Skin of body (tissue), 2 donors: ENCODE data around the gene INSYN2A. TPM values are rescaled to one million over a fixed set of nuclear protein-coding genes. Genes with fewer than 3 reads are reported as not detected.

ENCODE experiments used
- DNase-seq: peaks from one replicate; lab custom pipeline; 2025; lab: John Stamatoyannopoulos, UW
- total RNA-seq: library from RNA; depleted of rRNA; stranded (reverse); fragments of >200 nt; gene quantifications from one replicate; pipeline ENCODE4 v1.2.3, GENCODE V29; 2014

The INSYN2A gene
- total RNA-seq, 1 donor from 2014 or later, result 0.30 TPM

- DNase-seq, result no peak
These were observed 665 bp downstream of the INSYN2A start for GRCh38 chr10:127195571-127196281.

- DNase-seq, result no peak
These were observed 1.3 kb downstream of the INSYN2A start for GRCh38 chr10:127195041-127195506.

GRCh38 chr10:127194599-127194998 is 1.8 kb downstream of the INSYN2A start:
- DNase-seq, result no peak

- DNase-seq, result no peak
These were observed 2.3 kb downstream of the INSYN2A start for GRCh38 chr10:127194111-127194510.

GRCh38 chr10:127193125-127193524 is 3.3 kb downstream of the INSYN2A start:
- no peak for DNase-seq

GRCh38 chr10:127190427-127190826 is 6.0 kb downstream of the INSYN2A start:
- no peak for DNase-seq

- DNase-seq, result no peak
These were observed 7.2 kb downstream of the INSYN2A start for GRCh38 chr10:127189226-127189625.

- DNase-seq, result no peak
These were observed 9.6 kb downstream of the INSYN2A start for GRCh38 chr10:127186813-127187212.

- DNase-seq, result no peak
These were observed 11.8 kb downstream of the INSYN2A start for GRCh38 chr10:127184582-127184981.

- DNase-seq, result no peak
These were observed 14.2 kb downstream of the INSYN2A start for GRCh38 chr10:127182161-127182560.

GRCh38 chr10:127179612-127180250 is 16.7 kb downstream of the INSYN2A start:
- DNase-seq, result no peak

GRCh38 chr10:127176649-127177048 is 19.7 kb downstream of the INSYN2A start:
- no peak for DNase-seq

GRCh38 chr10:127175357-127176110 is 20.9 kb downstream of the INSYN2A start:
- no peak for DNase-seq

- DNase-seq, result no peak
These were observed 21.5 kb downstream of the INSYN2A start for GRCh38 chr10:127174866-127175265.

GRCh38 chr10:127168261-127168660 is 28.1 kb downstream of the INSYN2A start:
- DNase-seq, result no peak

- DNase-seq, result no peak
These were observed 33.5 kb downstream of the INSYN2A start for GRCh38 chr10:127162841-127163240.

- no peak for DNase-seq
These were observed 34.9 kb downstream of the INSYN2A start for GRCh38 chr10:127161482-127161881.

GRCh38 chr10:127159648-127160245 is 36.6 kb downstream of the INSYN2A start:
- no peak for DNase-seq

- no peak for DNase-seq
These were observed 37.7 kb downstream of the INSYN2A start for GRCh38 chr10:127158662-127159061.

GRCh38 chr10:127157506-127158200 is 38.7 kb downstream of the INSYN2A start:
- DNase-seq, result peak; percentile 25

GRCh38 chr10:127157089-127157488 is 39.3 kb downstream of the INSYN2A start:
- no peak for DNase-seq
